ENCODE measurements around the gene TBCK. TPM values are rescaled to one million over a fixed set of nuclear protein-coding genes. Genes with fewer than 3 reads are reported as not detected.
A peak's percentile ranks its signal among the peaks of the same experiment; 100 is the strongest.

TBCK gene
- total and polyA plus RNA-seq, 2 experiments from 2014 or later, result 13.9 to 28.9 TPM

DNA sequence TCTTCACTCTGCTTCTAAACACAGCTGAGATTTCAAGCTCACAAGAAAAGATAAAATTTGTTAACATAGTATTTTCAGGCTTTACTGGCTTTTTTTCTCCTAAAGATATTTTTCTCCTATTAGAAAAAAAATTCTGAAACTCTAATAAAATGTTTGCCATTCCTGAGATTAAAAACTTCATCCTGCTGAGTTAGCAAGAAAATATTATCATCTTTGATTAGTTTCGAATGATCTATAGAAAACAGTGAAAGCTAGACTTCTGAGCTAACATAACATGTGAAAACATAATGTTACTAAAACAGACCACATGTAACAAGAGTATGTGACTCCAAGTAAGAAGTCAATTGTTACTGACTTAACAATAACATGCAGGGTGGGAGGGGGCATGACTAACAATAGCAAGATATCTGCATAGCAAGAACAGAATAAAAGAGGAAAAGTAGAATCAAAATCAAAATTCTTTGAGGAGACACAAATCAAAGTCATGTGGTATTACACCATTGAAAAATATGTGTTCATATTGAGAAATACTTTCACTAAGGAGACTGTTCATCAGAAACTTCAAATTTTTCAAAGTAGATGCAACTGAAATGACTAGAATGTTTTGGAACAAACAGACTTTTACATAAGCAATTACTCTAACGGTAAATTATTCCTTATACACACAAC is 14.5 kb downstream of the TBCK start:
- no peak overlapping the region for H3K4me3 ChIP-seq
- no peaks in the 10 kb centered on the region for H3K9me2 ChIP-seq (ENCODE audit: insufficient read depth)
- Mint-ChIP-seq H3K4me1 (peaks cover 45% of the 10 kb centered on the region), H3K27me3 (ENCODE audit: insufficient read depth, low read depth, poor library complexity) (no peaks in the 10 kb centered on the region), H3K4me3 (no peak overlapping the region), H3K27ac (no peak overlapping the region), H3K9me3 (no peaks in the 10 kb centered on the region), H3K36me3 (ENCODE audit: low read depth) (peaks cover 12% of the 10 kb centered on the region; the same call in 2 of the 3 replicates)
- no peak overlapping the region for H2AFZ ChIP-seq
- DNase-seq (ENCODE audit: low spot score), result peak; percentile 25
- H3K79me2 ChIP-seq (replicated peaks; ENCODE audit: insufficient read depth), result peaks cover 13% of the 10 kb centered on the region; the same call in 1 of the 2 replicates
- H3K4me2 ChIP-seq, result peak overlapping the region; percentile 3; the same call in 1 of the 2 replicates
- TF ChIP-seq, protein P1, sequence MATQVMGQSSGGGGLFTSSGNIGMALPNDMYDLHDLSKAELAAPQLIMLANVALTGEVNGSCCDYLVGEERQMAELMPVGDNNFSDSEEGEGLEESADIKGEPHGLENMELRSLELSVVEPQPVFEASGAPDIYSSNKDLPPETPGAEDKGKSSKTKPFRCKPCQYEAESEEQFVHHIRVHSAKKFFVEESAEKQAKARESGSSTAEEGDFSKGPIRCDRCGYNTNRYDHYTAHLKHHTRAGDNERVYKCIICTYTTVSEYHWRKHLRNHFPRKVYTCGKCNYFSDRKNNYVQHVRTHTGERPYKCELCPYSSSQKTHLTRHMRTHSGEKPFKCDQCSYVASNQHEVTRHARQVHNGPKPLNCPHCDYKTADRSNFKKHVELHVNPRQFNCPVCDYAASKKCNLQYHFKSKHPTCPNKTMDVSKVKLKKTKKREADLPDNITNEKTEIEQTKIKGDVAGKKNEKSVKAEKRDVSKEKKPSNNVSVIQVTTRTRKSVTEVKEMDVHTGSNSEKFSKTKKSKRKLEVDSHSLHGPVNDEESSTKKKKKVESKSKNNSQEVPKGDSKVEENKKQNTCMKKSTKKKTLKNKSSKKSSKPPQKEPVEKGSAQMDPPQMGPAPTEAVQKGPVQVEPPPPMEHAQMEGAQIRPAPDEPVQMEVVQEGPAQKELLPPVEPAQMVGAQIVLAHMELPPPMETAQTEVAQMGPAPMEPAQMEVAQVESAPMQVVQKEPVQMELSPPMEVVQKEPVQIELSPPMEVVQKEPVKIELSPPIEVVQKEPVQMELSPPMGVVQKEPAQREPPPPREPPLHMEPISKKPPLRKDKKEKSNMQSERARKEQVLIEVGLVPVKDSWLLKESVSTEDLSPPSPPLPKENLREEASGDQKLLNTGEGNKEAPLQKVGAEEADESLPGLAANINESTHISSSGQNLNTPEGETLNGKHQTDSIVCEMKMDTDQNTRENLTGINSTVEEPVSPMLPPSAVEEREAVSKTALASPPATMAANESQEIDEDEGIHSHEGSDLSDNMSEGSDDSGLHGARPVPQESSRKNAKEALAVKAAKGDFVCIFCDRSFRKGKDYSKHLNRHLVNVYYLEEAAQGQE (IDR thresholded peaks at IDR 0.05; ENCODE audit: unreplicated experiment), result no peak
- no peak for TF ChIP-seq STAT1 (IDR thresholded peaks at IDR 0.05; ENCODE audit: unreplicated experiment)
- no peaks in the 10 kb centered on the region for H4K20me1 ChIP-seq (replicated peaks; ENCODE audit: insufficient read depth)
- H3K4me1 ChIP-seq (ENCODE audit: insufficient read depth), result peaks cover 45% of the 10 kb centered on the region
- ATAC-seq, result peak; percentile 42; the same call in 2 of the 3 replicates
- H3K36me3 ChIP-seq (ENCODE audit: insufficient read depth), result 0 out of 2 replicates have a peak, but pooled peaks cover 4% of the 10 kb centered on the region
- no peak overlapping the region for H3K27ac ChIP-seq (ENCODE audit: low read depth)
- H3F3A ChIP-seq (replicated peaks; ENCODE audit: low read depth), result no peaks in the 10 kb centered on the region
- no peaks in the 10 kb centered on the region for H3K27me3 ChIP-seq (ENCODE audit: insufficient read depth)

GRCh38 chr4:106299977-106300376 is 16.0 kb downstream of the TBCK start:
- peaks cover 50% of the 10 kb centered on the region for H3K4me1 ChIP-seq (ENCODE audit: insufficient read depth)
- 0 out of 2 replicates have a peak, but pooled peaks cover 5% of the 10 kb centered on the region for H3K36me3 ChIP-seq (ENCODE audit: insufficient read depth)
- Mint-ChIP-seq H3K4me1 (peaks cover 45% of the 10 kb centered on the region), H3K36me3 (ENCODE audit: low read depth) (peaks cover 8% of the 10 kb centered on the region; the same call in 2 of the 3 replicates), H3K27ac (no peak overlapping the region; the same call in 1 of the 2 replicates), H3K4me3 (no peak overlapping the region), H3K9me3 (no peaks in the 10 kb centered on the region), H3K27me3 (ENCODE audit: insufficient read depth, low read depth, poor library complexity) (no peaks in the 10 kb centered on the region)
- peaks cover 13% of the 10 kb centered on the region; the same call in 1 of the 2 replicates for H3K79me2 ChIP-seq (replicated peaks; ENCODE audit: insufficient read depth)
- no peak overlapping the region for H3K4me3 ChIP-seq
- no peaks in the 10 kb centered on the region for H4K20me1 ChIP-seq (replicated peaks; ENCODE audit: insufficient read depth)
- no peaks in the 10 kb centered on the region for H3K27me3 ChIP-seq (ENCODE audit: insufficient read depth)
- H3K27ac ChIP-seq (ENCODE audit: low read depth), result no peak overlapping the region
- H3K4me2 ChIP-seq, result no peak overlapping the region
- H3F3A ChIP-seq (replicated peaks; ENCODE audit: low read depth), result no peaks in the 10 kb centered on the region
- H2AFZ ChIP-seq, result no peak overlapping the region
- no peaks in the 10 kb centered on the region for H3K9me2 ChIP-seq (ENCODE audit: insufficient read depth)
- DNase-seq (ENCODE audit: low spot score) (no peak), ATAC-seq (no peak)
- TF ChIP-seq ETS1 (IDR thresholded peaks at IDR 0.05), result no peak
- TF ChIP-seq JUNB (IDR thresholded peaks at IDR 0.05; ENCODE audit: unreplicated experiment), result no peak
- TF ChIP-seq, protein P2, sequence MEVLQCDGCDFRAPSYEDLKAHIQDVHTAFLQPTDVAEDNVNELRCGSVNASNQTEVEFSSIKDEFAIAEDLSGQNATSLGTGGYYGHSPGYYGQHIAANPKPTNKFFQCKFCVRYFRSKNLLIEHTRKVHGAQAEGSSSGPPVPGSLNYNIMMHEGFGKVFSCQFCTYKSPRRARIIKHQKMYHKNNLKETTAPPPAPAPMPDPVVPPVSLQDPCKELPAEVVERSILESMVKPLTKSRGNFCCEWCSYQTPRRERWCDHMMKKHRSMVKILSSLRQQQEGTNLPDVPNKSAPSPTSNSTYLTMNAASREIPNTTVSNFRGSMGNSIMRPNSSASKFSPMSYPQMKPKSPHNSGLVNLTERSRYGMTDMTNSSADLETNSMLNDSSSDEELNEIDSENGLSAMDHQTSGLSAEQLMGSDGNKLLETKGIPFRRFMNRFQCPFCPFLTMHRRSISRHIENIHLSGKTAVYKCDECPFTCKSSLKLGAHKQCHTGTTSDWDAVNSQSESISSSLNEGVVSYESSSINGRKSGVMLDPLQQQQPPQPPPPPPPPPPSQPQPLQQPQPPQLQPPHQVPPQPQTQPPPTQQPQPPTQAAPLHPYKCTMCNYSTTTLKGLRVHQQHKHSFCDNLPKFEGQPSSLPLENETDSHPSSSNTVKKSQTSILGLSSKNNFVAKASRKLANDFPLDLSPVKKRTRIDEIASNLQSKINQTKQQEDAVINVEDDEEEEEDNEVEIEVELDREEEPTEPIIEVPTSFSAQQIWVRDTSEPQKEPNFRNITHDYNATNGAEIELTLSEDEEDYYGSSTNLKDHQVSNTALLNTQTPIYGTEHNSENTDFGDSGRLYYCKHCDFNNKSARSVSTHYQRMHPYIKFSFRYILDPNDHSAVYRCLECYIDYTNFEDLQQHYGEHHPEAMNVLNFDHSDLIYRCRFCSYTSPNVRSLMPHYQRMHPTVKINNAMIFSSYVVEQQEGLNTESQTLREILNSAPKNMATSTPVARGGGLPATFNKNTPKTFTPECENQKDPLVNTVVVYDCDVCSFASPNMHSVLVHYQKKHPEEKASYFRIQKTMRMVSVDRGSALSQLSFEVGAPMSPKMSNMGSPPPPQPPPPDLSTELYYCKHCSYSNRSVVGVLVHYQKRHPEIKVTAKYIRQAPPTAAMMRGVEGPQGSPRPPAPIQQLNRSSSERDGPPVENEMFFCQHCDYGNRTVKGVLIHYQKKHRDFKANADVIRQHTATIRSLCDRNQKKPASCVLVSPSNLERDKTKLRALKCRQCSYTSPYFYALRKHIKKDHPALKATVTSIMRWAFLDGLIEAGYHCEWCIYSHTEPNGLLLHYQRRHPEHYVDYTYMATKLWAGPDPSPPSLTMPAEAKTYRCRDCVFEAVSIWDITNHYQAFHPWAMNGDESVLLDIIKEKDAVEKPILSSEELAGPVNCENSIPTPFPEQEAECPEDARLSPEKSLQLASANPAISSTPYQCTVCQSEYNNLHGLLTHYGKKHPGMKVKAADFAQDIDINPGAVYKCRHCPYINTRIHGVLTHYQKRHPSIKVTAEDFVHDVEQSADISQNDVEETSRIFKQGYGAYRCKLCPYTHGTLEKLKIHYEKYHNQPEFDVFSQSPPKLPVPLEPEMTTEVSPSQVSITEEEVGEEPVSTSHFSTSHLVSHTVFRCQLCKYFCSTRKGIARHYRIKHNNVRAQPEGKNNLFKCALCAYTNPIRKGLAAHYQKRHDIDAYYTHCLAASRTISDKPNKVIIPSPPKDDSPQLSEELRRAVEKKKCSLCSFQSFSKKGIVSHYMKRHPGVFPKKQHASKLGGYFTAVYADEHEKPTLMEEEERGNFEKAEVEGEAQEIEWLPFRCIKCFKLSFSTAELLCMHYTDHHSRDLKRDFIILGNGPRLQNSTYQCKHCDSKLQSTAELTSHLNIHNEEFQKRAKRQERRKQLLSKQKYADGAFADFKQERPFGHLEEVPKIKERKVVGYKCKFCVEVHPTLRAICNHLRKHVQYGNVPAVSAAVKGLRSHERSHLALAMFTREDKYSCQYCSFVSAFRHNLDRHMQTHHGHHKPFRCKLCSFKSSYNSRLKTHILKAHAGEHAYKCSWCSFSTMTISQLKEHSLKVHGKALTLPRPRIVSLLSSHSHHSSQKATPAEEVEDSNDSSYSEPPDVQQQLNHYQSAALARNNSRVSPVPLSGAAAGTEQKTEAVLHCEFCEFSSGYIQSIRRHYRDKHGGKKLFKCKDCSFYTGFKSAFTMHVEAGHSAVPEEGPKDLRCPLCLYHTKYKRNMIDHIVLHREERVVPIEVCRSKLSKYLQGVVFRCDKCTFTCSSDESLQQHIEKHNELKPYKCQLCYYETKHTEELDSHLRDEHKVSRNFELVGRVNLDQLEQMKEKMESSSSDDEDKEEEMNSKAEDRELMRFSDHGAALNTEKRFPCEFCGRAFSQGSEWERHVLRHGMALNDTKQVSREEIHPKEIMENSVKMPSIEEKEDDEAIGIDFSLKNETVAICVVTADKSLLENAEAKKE (CRISPR knock-in tag; IDR thresholded peaks at IDR 0.05), result no peak
- no peak for TF ChIP-seq NANOG (IDR thresholded peaks at IDR 0.05; ENCODE audit: borderline replicate concordance)
- no peak for TF ChIP-seq ZNF114 (CRISPR knock-in tag; IDR thresholded peaks at IDR 0.05)
- TF ChIP-seq EZH2 (IDR thresholded peaks at IDR 0.05; ENCODE audit: low read depth, unreplicated experiment), result no peak

Measured in GM23338 (cell line).